HepG2 (cell line): Measurements from ENCODE around the gene HHIPL1. TPM values are rescaled to one million over a fixed set of nuclear protein-coding genes. Genes with fewer than 3 reads are reported as not detected.

Experiments
- ATAC-seq: fragments of 200-7000 bp; cut with Tn5 transposase; 3 replicates; pipeline ENCODE4 v1.9.1; 2020; ENCODE audit warnings: mild to moderate bottlenecking, moderate library complexity
- BruUV-seq: library from RNA; stranded (reverse); fragments of 400-500 nt; replicated peaks from 2 replicates; lab custom pipeline; 2021; lab: Mats Ljungman, UMichigan
- CTCF ChIA-PET: fragments of 300-600 bp; formaldehyde crosslinking; extraction: SDS; loops from one replicate; lab custom pipeline; 2021; ENCODE audit warnings: low total read pairs, inconsistent platforms, low intra/inter-chr PET ratio; lab: Yijun Ruan, JAX
- POLR2A ChIA-PET: fragments of 350-600 bp; sonication (Branson Sonifier 250); formaldehyde crosslinking; loops from one replicate; lab custom pipeline; 2020; ENCODE audit warnings: antibody characterized with exemption, inconsistent platforms; lab: Yijun Ruan, JAX
- DNase-seq: peaks from one replicate; pipeline ENCODE4 v3.0.0-alpha.2; 2015; ENCODE audit warnings: low spot score
- FAIRE-seq: peaks from 3 replicates; lab custom pipeline; 2011; peaks lifted over from hg19 to GRCh38; lab: Jason Lieb, UNC
- H2AFZ ChIP-seq: one replicate; pipeline ENCODE4 v1.6.1; 2011; ENCODE audit warnings: low read length, inconsistent platforms
- H3K27ac ChIP-seq: fragments of 300-600 bp; 3 replicates; pipeline ENCODE4 v1.8.0; 2011; ENCODE audit warnings: mixed run types, mild to moderate bottlenecking, mixed read lengths, low read length, inconsistent platforms; ENCODE audit not compliant: insufficient read depth; ENCODE audit errors: extremely low read length
- H3K27me3 ChIP-seq, 2 experiments: fragments of 200-600 bp in 1 of 2; 2 replicates in 1 of 2; 3 replicates in 1 of 2; pipeline versions ENCODE4 v1.6.0 to v1.8.0; 2011; ENCODE audit warnings: low read length in 2 of 2, mild to moderate bottlenecking in 2 of 2, moderate library complexity in 2 of 2, inconsistent platforms in 1 of 2; ENCODE audit not compliant: insufficient read depth in 2 of 2, control insufficient read depth in 1 of 2
- H3K36me3 ChIP-seq, 2 experiments: fragments of 200-600 bp in 1 of 2; replicated peaks in 1 of 2; 2 replicates in 1 of 2; 3 replicates in 1 of 2; pipeline versions ENCODE4 v1.5.1 to v1.8.0; 2011; ENCODE audit warnings: low read length in 2 of 2, inconsistent platforms in 1 of 2; ENCODE audit not compliant: insufficient read depth in 2 of 2, control insufficient read depth in 1 of 2
- H3K4me1 ChIP-seq: 2 replicates; pipeline ENCODE4 v1.5.1; 2012; ENCODE audit warnings: low read length, inconsistent platforms; ENCODE audit not compliant: insufficient read depth
- H3K4me2 ChIP-seq: 2 replicates; pipeline ENCODE4 v1.6.0; 2011; ENCODE audit warnings: low read depth, low read length, inconsistent platforms
- H3K4me3 ChIP-seq, 3 experiments: fragments of 200-600 bp in 1 of 3; sonication (generic), shearing (Covaris generic) in 1 of 3; replicated peaks in 1 of 3; 2 replicates each; pipeline ENCODE4 v1.5.1; 2011 to 2016; ENCODE audit warnings: low read length in 3 of 3, inconsistent platforms in 2 of 3, low read depth in 2 of 3, mild to moderate bottlenecking in 2 of 3, control low read depth in 1 of 3, mixed read lengths in 1 of 3; ENCODE audit not compliant: insufficient read depth in 1 of 3
- H3K79me2 ChIP-seq: one replicate; pipeline ENCODE4 v1.6.1; 2011; ENCODE audit warnings: low read length, inconsistent platforms; ENCODE audit not compliant: insufficient read depth
- H3K9ac ChIP-seq: 2 replicates; pipeline ENCODE4 v1.6.0; 2011; ENCODE audit warnings: mild to moderate bottlenecking, low read depth, low read length, inconsistent platforms; ENCODE audit not compliant: insufficient read depth
- H3K9me3 ChIP-seq: 2 replicates; pipeline ENCODE4 v1.5.1; 2012; ENCODE audit warnings: mild to moderate bottlenecking, low read length
- H4K20me1 ChIP-seq: 2 replicates; pipeline ENCODE4 v1.6.0; 2011; ENCODE audit warnings: inconsistent platforms, mild to moderate bottlenecking, low read length, moderate library complexity; ENCODE audit not compliant: insufficient read depth
- EP300 ChIP-seq, 3 experiments: sonication (generic) in 1 of 3; formaldehyde crosslinking in 1 of 3; IDR thresholded peaks; 2 replicates each; pipeline versions ENCODE4 v1.5.1 to v1.6.1; 2011 to 2020; ENCODE audit warnings: low read depth in 2 of 3, low read length in 2 of 3, borderline replicate concordance in 1 of 3, improper control_type of control experiment in 1 of 3, mild to moderate bottlenecking in 1 of 3, missing genetic modification reagents in 1 of 3, moderate library complexity in 1 of 3
- GPN1 ChIP-seq: sonication (generic); formaldehyde crosslinking; IDR thresholded peaks from 2 replicates; pipeline ENCODE4 v1.5.1; 2020; ENCODE audit warnings: missing genetic modification reagents, borderline replicate concordance
- HDAC2 ChIP-seq: sonication (generic); formaldehyde crosslinking; IDR thresholded peaks from 2 replicates; pipeline ENCODE4 v1.4.0; 2020; ENCODE audit warnings: missing genetic modification reagents
- MIER3 ChIP-seq: IDR thresholded peaks from 2 replicates; pipeline ENCODE4 v1.6.1; 2016; ENCODE audit warnings: missing compliant biosample characterization, borderline replicate concordance
- NFE2L1 ChIP-seq: sonication (generic); formaldehyde crosslinking; IDR thresholded peaks from 2 replicates; pipeline ENCODE4 v1.4.0; 2020; ENCODE audit warnings: missing genetic modification reagents, mild to moderate bottlenecking, borderline replicate concordance
- RAD21 ChIP-seq: fragments of 450-650 bp; formaldehyde crosslinking; IDR thresholded peaks from 2 replicates; pipeline ENCODE4 v1.5.0; 2020; ENCODE audit warnings: mild to moderate bottlenecking
- RARG ChIP-seq: sonication (generic); formaldehyde crosslinking; IDR thresholded peaks from 2 replicates; pipeline ENCODE4 v1.4.0; 2020; ENCODE audit warnings: low read depth, mild to moderate bottlenecking, missing genetic modification reagents
- ZFP37 ChIP-seq: sonication (generic); formaldehyde crosslinking; IDR thresholded peaks from 2 replicates; pipeline ENCODE4 v1.4.0; 2020; ENCODE audit warnings: missing genetic modification reagents, borderline replicate concordance
- ZNF329 ChIP-seq: sonication (generic); formaldehyde crosslinking; IDR thresholded peaks from 2 replicates; pipeline ENCODE4 v1.9.0; 2021; ENCODE audit warnings: low read depth, mild to moderate bottlenecking, missing genetic modification reagents
- ZNF652 ChIP-seq: IDR thresholded peaks from 2 replicates; pipeline ENCODE4 v1.6.1; 2016; ENCODE audit warnings: low read depth, borderline replicate concordance
- WGBS: methylation state at CpG from one replicate; pipeline ENCODE4 v1.1.6; 2017; ENCODE audit warnings: low lambda C conversion rate; 5-methylcytosine and 5-hydroxymethylcytosine counted together
- in situ Hi-C: cut with HindIII; loops from 2 replicates; pipeline ENCODE4 v1.10.0; 2017; ENCODE audit warnings: low pct_unique_long_range_greater_than_20kb; ENCODE audit not compliant: extremely low pct_ligation_motif_present
- intact Hi-C: fragments of 100-400 bp; cut with micrococcal nuclease; formaldehyde crosslinking; loops from one replicate; pipeline ENCODE4 v1.10.0; 2022; ENCODE audit not compliant: unreplicated experiment
- polyA plus RNA-seq, 8 experiments: library from polyadenylated mRNA; depleted of rRNA in 3 of 8; stranded (reverse) in 7 of 8; unstranded in 1 of 8; fragments of >200 nt; fragmentation: Illumina TruSeq in 4 of 8; extraction: Trizol in 4 of 8; gene quantifications; 2 replicates each; pipeline versions ENCODE4 v1.2.1 to v1.2.3, GENCODE V29; 2011 to 2016; ENCODE audit warnings: low read depth in 4 of 8, missing spikeins in 1 of 8, mixed read lengths in 1 of 8; ENCODE audit not compliant: insufficient read depth in 1 of 8
- total RNA-seq, 5 experiments: library from RNA; depleted of rRNA; stranded (reverse); fragments of >200 nt; fragmentation: Illumina TruSeq; extraction: Trizol; gene quantifications; 2 replicates each; pipeline ENCODE4 v1.2.3, GENCODE V29; 2016; ENCODE audit warnings: low read depth in 1 of 5
- TF ChIP-seq, protein P1 (sequence below): sonication (generic); formaldehyde crosslinking; IDR thresholded peaks from 2 replicates; pipeline ENCODE4 v1.5.0; 2020; ENCODE audit warnings: mild to moderate bottlenecking, missing genetic modification reagents, borderline replicate concordance
- TF ChIP-seq, protein P2 (sequence below): sonication (generic); formaldehyde crosslinking; IDR thresholded peaks from 2 replicates; pipeline ENCODE4 v1.8.1; 2023; ENCODE audit warnings: mild to moderate bottlenecking, missing genetic modification reagents

Gene HHIPL1
- total and polyA plus RNA-seq, 2 of the 13 experiments (the other 11 are each of a cell fraction or from before 2014, with no cell fraction given), result not detected

- H3K4me1 ChIP-seq, result peaks cover 46% of the 10 kb centered on the region
- FAIRE-seq (no peak), ATAC-seq (no peak), DNase-seq (no peak)
- H3K27me3 ChIP-seq, result no peaks in the 10 kb centered on the region; a peak in 1 of 5 replicates
- peak within 1 kb of the TSS; percentile 84 to 89 (median 85) for H3K4me3 ChIP-seq
- BruUV-seq, result no TSS peak
- H3K4me2 ChIP-seq, result peak within 1 kb of the TSS; percentile 90
- H2AFZ ChIP-seq, result no peak within 1 kb of the TSS
- 0% methylated on average over 7 of the region's 128 CpGs for WGBS
- CTCF ChIA-PET, result no interaction called here
- H3K79me2 ChIP-seq, result peaks cover 51% of the 10 kb centered on the region
- POLR2A ChIA-PET, result interaction anchor here (0.8 to 8.6 kb wide), 7 partner anchors 20 to 123 kb away, joined by 3 to 101 read pairs (median 5); partner anchors contain the start of genes CCNK and SETD3
- no peaks in the 10 kb centered on the region for H3K9me3 ChIP-seq
- peaks cover 19% of the 10 kb centered on the region for H4K20me1 ChIP-seq
- in situ Hi-C loops (loop anchor here (5.0 kb wide), 1 partner anchor 36 kb away; no protein-coding TSS in a partner anchor), intact Hi-C loops (loop anchor here (1.0 kb wide), 1 partner anchor 37 kb away; no protein-coding TSS in a partner anchor)
- 0 out of 5 replicates have a peak, but pooled peaks cover 0 to 2% of the 10 kb centered on the region in 2 experiments for H3K36me3 ChIP-seq
- H3K9ac ChIP-seq, result peak within 1 kb of the TSS; percentile 78
- peak within 1 kb of the TSS; percentile 81 for H3K27ac ChIP-seq
- TF ChIP-seq EP300 (IDR thresholded peaks at IDR 0.05; ENCODE audit: low read depth in 2 of 2, low read length in 2 of 2) (no peak), EP300 (CRISPR knock-in tag; IDR thresholded peaks at IDR 0.05; ENCODE audit: borderline replicate concordance) (peak; percentile 63), GPN1 (CRISPR knock-in tag) (0 out of 2 replicates have a peak, but pooled peaks have one; percentile 77), RAD21 (peak; percentile 65; the same call in 1 of the 2 replicates), NFE2L1 (CRISPR knock-in tag) (0 out of 2 replicates have a peak, but pooled peaks have one; percentile 88), HDAC2 (CRISPR knock-in tag) (0 out of 2 replicates have a peak, but pooled peaks have one; percentile 11), RARG (CRISPR knock-in tag) (0 out of 2 replicates have a peak, but pooled peaks have one; percentile 33), ZNF329 (CRISPR knock-in tag) (no peak; the same call in 1 of the 2 replicates), MIER3 (CRISPR knock-in tag) (no peak), ZFP37 (peak; percentile 98), ZNF652 (CRISPR knock-in tag) (no peak)
- TF ChIP-seq, protein P1, sequence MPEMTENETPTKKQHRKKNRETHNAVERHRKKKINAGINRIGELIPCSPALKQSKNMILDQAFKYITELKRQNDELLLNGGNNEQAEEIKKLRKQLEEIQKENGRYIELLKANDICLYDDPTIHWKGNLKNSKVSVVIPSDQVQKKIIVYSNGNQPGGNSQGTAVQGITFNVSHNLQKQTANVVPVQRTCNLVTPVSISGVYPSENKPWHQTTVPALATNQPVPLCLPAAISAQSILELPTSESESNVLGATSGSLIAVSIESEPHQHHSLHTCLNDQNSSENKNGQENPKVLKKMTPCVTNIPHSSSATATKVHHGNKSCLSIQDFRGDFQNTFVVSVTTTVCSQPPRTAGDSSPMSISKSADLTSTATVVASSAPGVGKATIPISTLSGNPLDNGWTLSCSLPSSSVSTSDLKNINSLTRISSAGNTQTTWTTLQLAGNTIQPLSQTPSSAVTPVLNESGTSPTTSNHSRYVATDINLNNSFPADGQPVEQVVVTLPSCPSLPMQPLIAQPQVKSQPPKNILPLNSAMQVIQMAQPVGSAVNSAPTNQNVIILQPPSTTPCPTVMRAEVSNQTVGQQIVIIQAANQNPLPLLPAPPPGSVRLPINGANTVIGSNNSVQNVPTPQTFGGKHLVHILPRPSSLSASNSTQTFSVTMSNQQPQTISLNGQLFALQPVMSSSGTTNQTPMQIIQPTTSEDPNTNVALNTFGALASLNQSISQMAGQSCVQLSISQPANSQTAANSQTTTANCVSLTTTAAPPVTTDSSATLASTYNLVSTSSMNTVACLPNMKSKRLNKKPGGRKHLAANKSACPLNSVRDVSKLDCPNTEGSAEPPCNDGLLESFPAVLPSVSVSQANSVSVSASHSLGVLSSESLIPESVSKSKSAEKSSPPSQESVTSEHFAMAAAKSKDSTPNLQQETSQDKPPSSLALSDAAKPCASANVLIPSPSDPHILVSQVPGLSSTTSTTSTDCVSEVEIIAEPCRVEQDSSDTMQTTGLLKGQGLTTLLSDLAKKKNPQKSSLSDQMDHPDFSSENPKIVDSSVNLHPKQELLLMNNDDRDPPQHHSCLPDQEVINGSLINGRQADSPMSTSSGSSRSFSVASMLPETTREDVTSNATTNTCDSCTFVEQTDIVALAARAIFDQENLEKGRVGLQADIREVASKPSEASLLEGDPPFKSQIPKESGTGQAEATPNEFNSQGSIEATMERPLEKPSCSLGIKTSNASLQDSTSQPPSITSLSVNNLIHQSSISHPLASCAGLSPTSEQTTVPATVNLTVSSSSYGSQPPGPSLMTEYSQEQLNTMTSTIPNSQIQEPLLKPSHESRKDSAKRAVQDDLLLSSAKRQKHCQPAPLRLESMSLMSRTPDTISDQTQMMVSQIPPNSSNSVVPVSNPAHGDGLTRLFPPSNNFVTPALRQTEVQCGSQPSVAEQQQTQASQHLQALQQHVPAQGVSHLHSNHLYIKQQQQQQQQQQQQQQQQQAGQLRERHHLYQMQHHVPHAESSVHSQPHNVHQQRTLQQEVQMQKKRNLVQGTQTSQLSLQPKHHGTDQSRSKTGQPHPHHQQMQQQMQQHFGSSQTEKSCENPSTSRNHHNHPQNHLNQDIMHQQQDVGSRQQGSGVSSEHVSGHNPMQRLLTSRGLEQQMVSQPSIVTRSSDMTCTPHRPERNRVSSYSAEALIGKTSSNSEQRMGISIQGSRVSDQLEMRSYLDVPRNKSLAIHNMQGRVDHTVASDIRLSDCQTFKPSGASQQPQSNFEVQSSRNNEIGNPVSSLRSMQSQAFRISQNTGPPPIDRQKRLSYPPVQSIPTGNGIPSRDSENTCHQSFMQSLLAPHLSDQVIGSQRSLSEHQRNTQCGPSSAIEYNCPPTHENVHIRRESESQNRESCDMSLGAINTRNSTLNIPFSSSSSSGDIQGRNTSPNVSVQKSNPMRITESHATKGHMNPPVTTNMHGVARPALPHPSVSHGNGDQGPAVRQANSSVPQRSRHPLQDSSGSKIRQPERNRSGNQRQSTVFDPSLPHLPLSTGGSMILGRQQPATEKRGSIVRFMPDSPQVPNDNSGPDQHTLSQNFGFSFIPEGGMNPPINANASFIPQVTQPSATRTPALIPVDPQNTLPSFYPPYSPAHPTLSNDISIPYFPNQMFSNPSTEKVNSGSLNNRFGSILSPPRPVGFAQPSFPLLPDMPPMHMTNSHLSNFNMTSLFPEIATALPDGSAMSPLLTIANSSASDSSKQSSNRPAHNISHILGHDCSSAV (CRISPR knock-in tag), result no peak
- TF ChIP-seq, protein P2, sequence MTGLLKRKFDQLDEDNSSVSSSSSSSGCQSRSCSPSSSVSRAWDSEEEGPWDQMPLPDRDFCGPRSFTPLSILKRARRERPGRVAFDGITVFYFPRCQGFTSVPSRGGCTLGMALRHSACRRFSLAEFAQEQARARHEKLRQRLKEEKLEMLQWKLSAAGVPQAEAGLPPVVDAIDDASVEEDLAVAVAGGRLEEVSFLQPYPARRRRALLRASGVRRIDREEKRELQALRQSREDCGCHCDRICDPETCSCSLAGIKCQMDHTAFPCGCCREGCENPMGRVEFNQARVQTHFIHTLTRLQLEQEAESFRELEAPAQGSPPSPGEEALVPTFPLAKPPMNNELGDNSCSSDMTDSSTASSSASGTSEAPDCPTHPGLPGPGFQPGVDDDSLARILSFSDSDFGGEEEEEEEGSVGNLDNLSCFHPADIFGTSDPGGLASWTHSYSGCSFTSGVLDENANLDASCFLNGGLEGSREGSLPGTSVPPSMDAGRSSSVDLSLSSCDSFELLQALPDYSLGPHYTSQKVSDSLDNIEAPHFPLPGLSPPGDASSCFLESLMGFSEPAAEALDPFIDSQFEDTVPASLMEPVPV (CRISPR knock-in tag), result peak; percentile 88; the same call in 1 of the 2 replicates
Observed at GRCh38 chr14:99603471-99604277, 41.3 kb upstream of the HHIPL1 start, which contains the start of gene CCDC85C. CCDC85C (minus strand) TSS chr14:99604207; CDS start chr14:99603959, 248 bp downstream.
